SKM-1 treated with dmso at 0.1 percent for 144 hours (cell line): Measurements from ENCODE around the gene FHOD3.
"Not testable (repeated sequence)": the region's sequence is repeated elsewhere in the genome, so short reads cannot be mapped to it uniquely, and the experiment has no call there.

Experiments
- DNase-seq: peaks from one replicate; lab custom pipeline; 2025; ENCODE audit not compliant: unreplicated experiment; lab: John Stamatoyannopoulos, UW

FHOD3 gene

DNA sequence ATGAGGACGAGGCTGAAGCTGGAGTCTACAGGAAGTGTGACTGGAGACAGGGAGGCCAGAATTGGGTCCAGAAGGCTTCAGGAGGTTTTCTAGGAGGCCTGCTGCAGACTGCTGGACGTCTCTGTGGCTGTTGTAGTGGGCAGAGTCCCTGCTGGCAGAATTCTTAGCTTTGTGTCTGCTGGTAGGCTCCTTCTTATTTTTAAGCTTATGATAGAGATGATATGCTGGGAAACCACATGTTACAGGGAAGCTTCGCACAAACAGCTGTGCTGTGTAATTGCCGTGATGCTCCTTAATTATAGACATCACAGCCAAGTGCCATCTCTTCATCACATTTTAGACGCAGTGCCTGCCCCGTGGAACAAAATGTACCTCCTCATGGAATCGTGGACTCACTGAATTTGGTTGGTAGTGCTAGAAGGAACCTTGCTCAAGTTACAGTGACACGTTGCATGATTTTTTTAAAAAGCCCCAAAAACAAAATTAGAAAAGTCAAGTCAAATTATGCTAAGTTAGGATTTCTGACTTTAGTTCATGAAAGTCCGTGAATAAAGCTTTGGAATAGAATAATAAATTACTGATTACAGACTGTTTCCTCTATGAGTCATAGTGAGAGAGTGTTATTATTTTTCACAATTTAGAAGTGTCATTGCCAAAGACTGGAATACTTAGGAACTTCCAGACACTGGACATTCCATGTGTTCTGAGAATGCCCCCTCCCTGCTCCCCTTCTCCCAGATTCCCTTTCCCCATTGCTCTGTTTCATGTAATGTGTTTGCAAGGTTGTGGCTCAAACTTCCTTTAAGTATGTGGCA is 144.1 kb downstream of the FHOD3 start:
- DNase-seq, result no peak

GRCh38 chr18:36442717-36443116 is 145.2 kb downstream of the FHOD3 start:
- DNase-seq, result no peak

- DNase-seq, result no peak
Observed at GRCh38 chr18:36446059-36446458, 148.5 kb downstream of the FHOD3 start.

GRCh38 chr18:36448384-36449290 is 151.1 kb downstream of the FHOD3 start:
- DNase-seq, result no peak

DNA sequence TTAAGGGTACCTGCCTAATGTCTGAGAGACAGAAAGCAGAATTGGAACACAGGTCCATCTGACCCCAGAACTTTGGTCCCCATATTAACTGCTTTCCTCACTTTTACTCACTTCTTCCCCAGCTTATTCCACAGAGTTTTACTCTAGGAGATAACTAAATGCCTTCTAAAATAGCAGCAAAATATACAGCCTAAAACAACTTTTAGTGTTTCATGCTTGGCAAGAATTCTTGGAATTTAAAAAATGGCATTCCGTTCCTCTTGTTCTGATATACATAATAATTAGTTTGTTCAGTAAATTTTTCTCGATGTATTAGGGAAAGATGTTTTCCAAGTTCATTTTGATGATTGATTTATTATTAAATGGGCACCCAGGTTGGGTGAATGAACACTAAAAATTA is 151.9 kb downstream of the FHOD3 start:
- DNase-seq, result no peak

DNA sequence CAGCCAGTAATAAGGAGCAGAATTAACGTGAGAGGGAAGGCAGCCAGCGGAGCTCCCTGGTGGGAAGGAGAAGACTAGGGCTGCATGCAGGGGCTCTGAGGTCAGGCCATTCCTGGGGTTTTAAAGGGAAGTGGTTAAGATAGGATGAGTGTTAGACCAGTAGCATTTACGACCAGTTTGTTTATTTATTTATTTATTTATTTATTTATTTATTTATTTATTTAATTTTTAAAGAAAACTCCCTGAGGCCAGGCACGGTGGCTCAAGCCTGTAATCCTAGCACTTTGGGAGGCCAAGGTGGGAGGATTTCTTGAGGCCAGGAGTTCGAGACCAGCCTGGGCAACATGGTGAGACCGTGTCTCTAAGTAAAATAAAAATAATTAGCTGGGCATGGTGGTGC is 152.8 kb downstream of the FHOD3 start:
- no peak for DNase-seq

- no peak for DNase-seq
Observed at GRCh38 chr18:36451454-36452251, 154.1 kb downstream of the FHOD3 start.

DNA sequence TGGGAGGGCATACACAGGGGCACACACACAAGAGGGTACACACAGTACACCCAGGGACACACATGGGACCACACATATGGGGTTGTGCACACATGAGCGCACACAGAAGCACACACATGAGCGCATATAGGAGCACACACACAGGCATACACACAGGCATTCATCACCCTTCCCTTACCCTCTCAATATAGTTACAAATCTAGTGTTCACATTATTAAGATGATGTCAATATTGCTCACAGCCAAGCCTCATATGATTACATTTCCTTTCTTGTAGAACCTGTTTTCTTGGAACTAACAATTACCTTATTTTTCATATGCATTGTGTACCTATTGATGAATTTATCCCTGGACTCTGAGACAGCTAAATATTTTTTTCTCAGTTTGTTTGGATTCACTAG is 156.7 kb downstream of the FHOD3 start:
- no peak for DNase-seq

DNA sequence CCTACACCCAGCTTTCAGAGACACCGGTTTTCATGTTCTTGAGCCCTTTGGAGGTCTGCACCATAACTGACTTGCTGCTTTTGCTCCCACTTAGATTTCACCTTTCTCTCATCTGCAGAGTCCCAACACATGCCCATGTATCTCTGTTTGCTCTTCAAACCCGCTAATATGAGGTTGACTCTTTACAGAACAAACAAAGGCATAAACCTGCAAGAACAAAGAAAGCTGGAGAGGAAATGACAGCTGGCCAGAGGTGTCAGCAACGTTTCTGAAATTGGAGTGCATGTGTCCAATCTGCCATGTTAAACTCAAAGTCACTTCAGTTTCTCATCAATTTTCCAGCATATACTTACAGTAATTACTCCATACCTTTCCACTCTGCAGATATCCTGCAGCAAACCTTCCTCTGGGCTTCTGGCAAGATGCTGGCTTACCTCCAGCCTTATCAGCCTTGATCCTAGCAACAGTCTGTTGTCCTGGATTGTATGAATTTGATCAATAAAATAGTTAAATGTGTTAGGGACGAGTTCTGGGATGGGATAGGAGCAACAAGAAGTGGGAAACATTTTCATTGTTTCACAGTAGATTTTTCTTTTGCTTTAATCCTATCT is 157.4 kb downstream of the FHOD3 start:
- no peak for DNase-seq

DNA sequence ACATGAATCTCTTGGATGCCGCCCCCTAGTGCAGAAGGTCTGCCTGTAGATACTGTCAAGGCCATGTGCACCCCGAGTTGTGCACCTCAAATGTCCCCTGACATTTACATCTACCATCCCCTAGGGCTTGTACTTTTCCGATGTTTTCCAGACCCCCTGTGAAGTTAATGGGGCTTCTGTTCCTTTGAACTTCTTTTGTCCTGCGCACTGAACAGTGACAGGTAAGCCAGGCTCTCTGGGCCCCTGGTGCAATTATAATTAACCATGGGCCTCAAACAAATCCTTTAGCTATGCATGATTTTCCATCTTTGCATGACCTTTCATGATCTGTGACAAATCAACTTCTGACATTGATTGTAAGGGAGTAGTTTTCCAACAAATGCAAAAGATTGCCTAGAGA is 158.4 kb downstream of the FHOD3 start:
- DNase-seq, result no peak

DNA sequence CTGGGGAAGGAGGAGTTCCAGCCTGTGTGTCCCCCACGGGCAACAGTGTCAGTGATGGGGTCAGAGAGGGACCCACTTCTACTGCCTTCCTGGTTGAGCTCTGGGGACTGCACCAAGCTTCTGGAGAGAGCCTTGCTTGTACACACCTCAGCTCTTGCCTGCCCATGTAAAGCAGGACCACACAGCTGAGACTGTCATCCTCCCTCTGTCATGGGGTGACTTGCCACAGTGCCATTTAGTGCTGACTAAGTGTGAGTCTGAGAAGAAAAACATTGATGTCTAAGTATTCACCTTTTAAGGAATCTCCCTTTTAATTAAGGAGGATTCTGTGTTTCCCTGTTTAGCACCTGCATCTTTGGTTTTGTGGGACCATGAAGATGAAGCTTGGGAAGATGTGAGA is 159.1 kb downstream of the FHOD3 start:
- DNase-seq, result no peak

DNA sequence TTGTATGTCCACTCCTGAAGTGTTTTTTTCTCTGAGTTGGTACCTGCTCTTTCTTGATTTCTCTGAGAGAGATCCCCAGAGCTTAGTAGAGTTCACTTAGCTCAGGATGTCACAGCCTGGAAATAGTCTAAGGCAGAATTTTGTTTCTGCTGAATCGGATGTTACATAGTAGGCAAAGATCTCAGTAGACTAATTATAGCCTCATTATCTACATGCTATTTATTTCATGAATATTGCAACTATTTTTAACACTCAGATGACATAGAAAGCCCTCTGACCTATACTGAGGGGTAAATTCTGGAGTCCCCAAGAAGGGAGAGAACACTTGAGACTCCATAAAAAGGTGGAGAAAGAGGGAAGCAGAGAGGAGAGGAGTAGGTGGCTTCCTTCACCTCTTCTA is 160.2 kb downstream of the FHOD3 start:
- DNase-seq, result no peak

DNA sequence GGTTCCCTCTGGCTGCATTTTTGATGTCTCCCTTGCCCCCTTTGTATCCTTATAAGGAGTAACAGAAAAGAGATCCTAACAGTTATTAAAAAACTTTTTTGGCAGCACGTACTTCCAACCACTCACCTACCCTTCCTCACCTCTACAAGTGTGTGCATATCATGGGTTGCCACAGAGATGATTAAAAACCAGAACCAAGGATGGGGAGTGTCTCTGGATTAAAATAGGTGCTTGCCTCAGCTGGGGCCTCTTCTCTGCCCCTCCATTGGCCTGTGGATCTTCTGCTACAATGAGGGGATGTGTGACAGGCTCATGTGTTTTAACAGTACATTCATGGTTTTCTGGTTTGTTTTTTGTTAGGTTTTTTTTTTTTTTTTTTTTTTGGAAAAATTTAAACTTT is 160.8 kb downstream of the FHOD3 start:
- no peak for DNase-seq

- DNase-seq, result no peak
Observed at GRCh38 chr18:36459203-36459602, 161.7 kb downstream of the FHOD3 start.

GRCh38 chr18:36459786-36460185 is 162.3 kb downstream of the FHOD3 start:
- no peak for DNase-seq

GRCh38 chr18:36460324-36460850 is 162.9 kb downstream of the FHOD3 start:
- DNase-seq, result no peak

- no peak for DNase-seq
Observed at GRCh38 chr18:36460854-36461253, 163.3 kb downstream of the FHOD3 start.

- DNase-seq, result no peak
Observed at GRCh38 chr18:36461551-36461987, 164.1 kb downstream of the FHOD3 start.

DNA sequence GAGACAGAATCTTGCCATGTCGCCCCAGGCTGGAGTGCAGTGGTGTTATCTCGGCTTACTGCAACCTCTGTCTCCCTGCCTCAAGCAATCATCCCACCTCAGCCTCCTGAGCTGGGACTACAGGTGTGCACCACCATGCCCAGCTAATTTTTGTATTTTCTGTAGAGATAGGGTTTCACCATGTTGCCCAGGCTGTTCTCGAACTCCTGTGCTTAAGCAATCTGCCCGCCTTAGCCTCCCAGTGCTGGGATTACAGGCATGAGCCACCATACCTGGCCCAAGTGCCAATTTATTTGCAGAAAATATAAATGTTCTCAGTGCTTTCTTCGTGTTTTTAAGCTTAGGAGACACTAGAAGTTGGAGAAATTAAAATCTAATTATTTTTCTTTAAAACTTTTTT is 166.0 kb downstream of the FHOD3 start:
- DNase-seq, result not testable (repeated sequence)

DNA sequence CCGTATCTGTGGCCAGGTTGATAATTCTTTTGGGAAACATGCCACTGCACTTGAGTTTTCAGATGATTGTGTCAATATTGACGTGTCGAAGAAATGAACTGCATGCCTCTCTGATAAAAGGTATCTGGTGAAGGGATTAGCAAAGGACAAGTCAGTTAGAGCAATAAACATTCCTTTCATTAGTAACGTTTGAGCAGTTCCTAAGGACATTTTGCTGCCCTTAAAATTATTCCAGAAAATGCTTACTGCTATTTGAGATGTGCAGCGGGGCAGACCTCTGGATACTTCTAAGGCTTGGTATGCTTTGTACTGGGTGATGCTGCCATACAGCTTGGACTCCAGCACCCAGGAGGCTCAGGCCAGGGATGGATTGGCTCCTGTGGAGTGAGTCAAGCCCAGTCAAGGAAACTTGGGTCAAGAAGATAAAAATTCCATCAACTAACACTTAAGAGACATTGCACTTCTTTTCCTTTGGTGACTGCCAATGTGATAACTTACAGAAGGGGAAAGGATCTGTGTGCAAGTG is 166.7 kb downstream of the FHOD3 start:
- no peak for DNase-seq
